Measurements from ENCODE around the gene SENP5. TPM values are rescaled to one million over a fixed set of nuclear protein-coding genes. Genes with fewer than 3 reads are reported as not detected.

The SENP5 gene
- total RNA-seq, 1 experiment from 2014 or later = 30.4 TPM

- Histone ChIP-seq H2BK120ac (ENCODE audit: low read depth, low read length, poor library complexity, severe bottlenecking) (no peak overlapping the region), H3K23ac (ENCODE audit: insufficient read length, low read depth, low read length) (no peak overlapping the region), H4K91ac (ENCODE audit: insufficient read length, low read depth, low read length) (no peak overlapping the region), H3K9me3 (ENCODE audit: control insufficient read depth, low read depth, low read length) (no peaks in the 10 kb centered on the region), H3K27me3 (ENCODE audit: insufficient read depth, low read length) (no peaks in the 10 kb centered on the region), H2AK5ac (ENCODE audit: insufficient read length, low read length) (no peak overlapping the region), H3K56ac (ENCODE audit: insufficient read length, low read depth, low read length) (no peak overlapping the region), H2AFZ (ENCODE audit: low read length) (no peak overlapping the region), H3K4me1 (ENCODE audit: insufficient read depth, low read length) (no peaks in the 10 kb centered on the region; the same call in 1 of the 2 replicates), H3K79me1 (ENCODE audit: insufficient read depth, low read depth, low read length, poor library complexity, severe bottlenecking) (no peaks in the 10 kb centered on the region), H3T11ph (ENCODE audit: low read length) (no peak overlapping the region), H2BK15ac (ENCODE audit: low read depth, low read length) (no peak overlapping the region), H3K79me2 (ENCODE audit: insufficient read depth, low read length) (no peaks in the 10 kb centered on the region), H2BK12ac (ENCODE audit: insufficient read length, low read depth, low read length) (no peak overlapping the region), H4K5ac (ENCODE audit: insufficient read length, low read depth, low read length) (no peak overlapping the region), H4K20me1 (ENCODE audit: control insufficient read depth, insufficient read depth, insufficient read length) (no peaks in the 10 kb centered on the region), H3K4ac (ENCODE audit: low read depth, low read length) (no peak overlapping the region), H3K23me2 (ENCODE audit: insufficient read length, low read depth, low read length, poor library complexity, severe bottlenecking) (no peaks in the 10 kb centered on the region), H3K4me2 (ENCODE audit: insufficient read depth, insufficient read length, low read length) (no peak overlapping the region), H4K8ac (replicated peaks; ENCODE audit: insufficient read length, low read depth, low read length) (no peak overlapping the region), H3K9ac (ENCODE audit: extremely low read depth, insufficient read length, low read length) (no peak overlapping the region), H3K27ac (ENCODE audit: insufficient read length, low read depth, low read length) (no peak overlapping the region), H2BK20ac (ENCODE audit: low read depth, low read length, poor library complexity, severe bottlenecking) (no peak overlapping the region), H3K14ac (ENCODE audit: insufficient read depth, low read length) (no peak overlapping the region), H2BK5ac (ENCODE audit: insufficient read length, low read length) (no peak overlapping the region), H3K18ac (ENCODE audit: insufficient read length, low read depth, low read length) (no peak overlapping the region)
- Mint-ChIP-seq H3K36me3 (ENCODE audit: insufficient read depth in 1 of 3, low read depth in 3 of 3) (peaks cover 0 to 9% (median 8%) of the 10 kb centered on the region in 3 experiments; a peak in 3 of 7 replicates), H3K27me3 (ENCODE audit: low read depth) (peaks cover 14% of the 10 kb centered on the region), H3K9me3 (peaks cover 11 to 14% of the 10 kb centered on the region in 2 experiments), H3K4me1 (peaks cover 0 to 4% of the 10 kb centered on the region in 2 experiments; a peak in 2 of 4 replicates), H3K27ac (no peak overlapping the region), H3K4me3 (no peak overlapping the region)
- no peak for TF ChIP-seq CTCF (conservative IDR thresholded peaks at IDR 0.05)
- DNase-seq = no peak
- no CpG with 5 or more reads among the region's 13 CpGs for WGBS (ENCODE audit: extremely low coverage, insufficient read length, low lambda C conversion rate)
Observed at GRCh38 chr3:196981657-196982056, 113.9 kb downstream of the SENP5 start.

Data from H9 (cell line).